ENCODE results near the gene CDH11.
A peak's percentile ranks its signal among the peaks of the same experiment; 100 is the strongest.

The CDH11 gene

GRCh38 chr16:65121870-65122723 is at the start of gene CDH11:
Gene CDH11, minus strand, starts transcription at chr16:65122063. Its CDS starts 117,194 bp downstream, at chr16:65004869.
- DNase-seq: no peak

- no peak for DNase-seq
Measured at GRCh38 chr16:65154321-65154720, 32.5 kb upstream of the CDH11 start.

- no peak for DNase-seq
Measured at GRCh38 chr16:65153365-65154105, 31.7 kb upstream of the CDH11 start.

DNA sequence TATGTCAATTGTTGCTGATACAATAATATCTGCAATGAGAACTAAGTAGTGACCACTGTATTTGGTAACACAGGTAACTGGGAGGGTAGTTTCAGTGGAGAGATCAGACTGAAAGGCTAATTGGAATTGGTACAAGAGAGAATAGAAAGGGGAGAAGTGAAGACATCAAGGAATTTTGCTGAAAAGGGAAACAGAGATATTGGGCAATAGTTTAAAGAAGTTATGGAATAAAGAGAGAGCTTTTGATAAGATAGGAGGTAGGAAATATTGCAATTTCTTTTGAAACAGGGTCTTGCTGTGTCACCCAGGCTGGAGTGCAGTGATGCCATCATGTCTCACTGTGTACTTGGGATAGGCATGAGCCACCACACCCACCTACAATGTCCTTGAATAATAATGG is 26.9 kb upstream of the CDH11 start:
- no peak for DNase-seq

GRCh38 chr16:65142276-65142675 is 20.4 kb upstream of the CDH11 start:
- no peak for DNase-seq

GRCh38 chr16:65136681-65137080 is 14.8 kb upstream of the CDH11 start:
- DNase-seq: no peak

- DNase-seq: no peak
Measured at GRCh38 chr16:65126845-65127624, 5.2 kb upstream of the CDH11 start.

DNA sequence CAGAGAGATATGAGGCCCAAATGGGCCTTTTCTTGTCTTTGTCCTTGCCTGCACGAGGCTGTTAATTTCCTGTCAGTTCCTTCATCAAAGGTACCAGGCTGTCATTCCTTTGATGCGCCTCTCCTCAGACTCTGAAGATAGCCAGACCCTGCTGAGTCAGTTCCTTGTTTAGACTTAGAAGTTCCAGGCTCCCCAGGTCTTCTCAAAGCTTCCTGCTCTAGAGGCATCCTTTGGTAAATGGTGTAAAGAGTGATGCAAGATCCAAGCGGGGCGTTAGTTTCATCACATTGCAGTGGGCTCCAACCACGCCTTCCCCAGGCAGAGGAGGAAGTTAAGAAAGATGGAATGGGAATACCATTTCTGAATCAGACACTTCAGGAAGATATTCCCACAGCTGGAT is 4.0 kb upstream of the CDH11 start:
- no peak for DNase-seq

- DNase-seq: no peak
Measured at GRCh38 chr16:65125322-65125721, 3.5 kb upstream of the CDH11 start.

GRCh38 chr16:65124596-65124995 is 2.7 kb upstream of the CDH11 start:
- DNase-seq: no peak

DNA sequence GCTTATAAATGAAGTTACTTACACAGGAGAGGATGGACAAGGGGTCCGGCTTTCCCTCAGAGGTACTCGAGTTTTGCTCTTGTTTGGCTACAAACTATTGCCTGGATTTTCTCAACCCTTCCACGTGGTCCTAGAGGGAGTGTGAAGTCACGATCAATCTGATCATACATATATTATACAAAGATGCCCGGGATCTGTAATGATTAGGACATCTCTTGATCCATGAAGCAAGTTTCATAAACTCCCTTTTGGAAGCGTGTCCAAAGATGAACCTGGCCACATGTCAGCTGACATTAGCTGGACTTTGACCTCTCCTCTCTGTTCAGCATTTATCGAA is 2.3 kb upstream of the CDH11 start:
- DNase-seq: no peak

GRCh38 chr16:65123396-65124211 is 1.7 kb upstream of the CDH11 start:
- no peak for DNase-seq

- DNase-seq: no peak
Measured at GRCh38 chr16:65122724-65123395, 997 bp upstream of the CDH11 start.

GRCh38 chr16:65120831-65121721 is 787 bp downstream of the CDH11 start:
- DNase-seq: no peak

GRCh38 chr16:65120461-65120830 is 1.4 kb downstream of the CDH11 start:
- no peak for DNase-seq

DNA sequence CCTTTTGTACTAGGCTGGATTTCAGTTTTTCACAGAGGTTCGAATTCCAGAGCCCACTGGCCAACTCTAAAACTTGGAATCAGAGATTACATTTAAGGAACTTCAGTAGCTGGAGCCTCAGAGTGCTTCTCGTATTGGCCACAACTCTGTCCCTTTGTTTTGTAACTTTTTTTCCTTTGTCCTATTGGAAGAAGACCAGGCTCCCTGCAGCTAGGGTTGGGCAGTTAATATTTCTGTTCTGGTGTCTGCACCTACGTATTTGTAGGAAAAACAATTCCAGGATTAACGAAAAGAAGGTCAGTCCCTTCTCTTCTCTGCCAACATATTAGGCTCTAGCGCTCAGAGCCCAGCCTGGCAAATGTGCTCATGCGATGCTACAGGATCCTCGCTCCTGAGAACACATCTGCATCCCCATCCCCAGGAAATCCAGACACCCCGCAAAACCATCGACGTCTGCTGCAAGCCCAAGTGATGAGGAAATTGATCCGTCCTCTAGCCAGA is 1.9 kb downstream of the CDH11 start:
- DNase-seq: no peak

GRCh38 chr16:65119435-65119834 is 2.4 kb downstream of the CDH11 start:
- no peak for DNase-seq

DNA sequence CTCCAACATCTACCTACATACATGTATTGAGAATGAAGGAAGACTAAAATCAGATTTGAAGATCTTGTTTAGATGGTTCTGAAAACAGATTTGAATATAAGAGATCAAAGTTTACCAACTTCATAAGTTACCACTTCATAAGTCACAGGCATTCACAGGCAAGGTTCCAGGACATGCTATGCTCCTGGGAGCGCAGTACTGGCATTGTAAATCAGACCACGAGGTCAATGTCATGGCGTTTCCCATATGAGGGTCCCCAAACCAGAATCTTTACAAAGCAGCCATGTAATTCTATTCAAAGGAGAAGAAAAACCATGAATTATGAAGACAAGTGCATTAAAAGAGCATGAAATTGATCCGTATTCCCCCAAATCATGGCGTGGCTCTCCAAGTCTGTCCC is 3.0 kb downstream of the CDH11 start:
- DNase-seq: no peak

DNA sequence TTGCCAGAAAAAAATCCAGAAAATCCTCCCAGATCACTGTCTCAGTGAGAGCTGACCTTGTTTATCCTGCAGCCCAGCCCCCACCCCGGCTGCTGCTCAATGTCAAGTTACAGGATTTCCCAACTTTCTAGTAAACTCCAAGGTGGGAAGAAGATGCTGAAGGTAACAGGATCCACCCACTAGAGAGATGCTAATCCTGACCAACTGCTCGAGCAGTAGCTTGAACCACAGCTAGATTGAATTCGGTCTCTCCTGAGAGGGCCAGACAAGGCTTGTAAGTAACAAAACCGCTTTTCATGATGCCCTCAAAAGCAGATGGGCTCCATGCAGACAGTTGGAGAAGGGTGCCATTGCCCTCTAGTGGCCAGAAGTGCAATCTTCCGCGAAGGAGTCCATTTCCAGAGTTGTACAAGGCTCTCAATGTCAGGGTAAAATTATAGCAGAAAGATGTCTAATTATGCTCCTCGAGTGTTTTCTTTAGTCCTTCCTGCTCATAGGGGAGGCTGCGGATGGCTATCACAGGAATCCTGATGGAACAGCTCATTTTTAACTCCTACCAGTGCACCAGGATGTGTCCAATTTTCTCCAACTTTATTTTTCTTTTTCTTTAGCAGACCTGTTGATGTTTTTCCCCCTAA is 3.9 kb downstream of the CDH11 start:
- DNase-seq: peak; percentile 25

GRCh38 chr16:65116818-65117430 is 4.9 kb downstream of the CDH11 start:
- DNase-seq: no peak

Data from stimulated activated CD4-positive, alpha-beta T cell treated with anti-CD3 and anti-CD28 coated beads, Interleukin-4, amount 100 ng/mL, for 24 hours (primary cell).